ENCODE data around the gene ORAI1.
"Not testable (repeated sequence)": the region's sequence is repeated elsewhere in the genome, so short reads cannot be mapped to it uniquely, and the experiment has no call there.

DNA sequence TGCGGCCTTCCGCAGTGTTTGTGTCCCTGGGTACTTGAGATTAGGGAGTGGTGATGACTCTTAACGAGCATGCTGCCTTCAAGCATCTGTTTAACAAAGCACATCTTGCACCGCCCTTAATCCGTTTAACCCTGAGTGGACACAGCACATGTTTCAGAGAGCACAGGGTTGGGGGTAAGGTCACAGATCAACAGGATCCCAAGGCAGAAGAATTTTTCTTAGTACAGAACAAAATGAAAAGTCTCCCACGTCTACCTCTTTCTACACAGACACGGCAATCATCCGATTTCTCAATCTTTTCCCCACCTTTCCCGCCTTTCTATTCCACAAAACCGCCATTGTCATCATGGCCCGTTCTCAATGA lies 7.5 kb downstream of the ORAI1 start:
- TF ChIP-seq, protein P1, sequence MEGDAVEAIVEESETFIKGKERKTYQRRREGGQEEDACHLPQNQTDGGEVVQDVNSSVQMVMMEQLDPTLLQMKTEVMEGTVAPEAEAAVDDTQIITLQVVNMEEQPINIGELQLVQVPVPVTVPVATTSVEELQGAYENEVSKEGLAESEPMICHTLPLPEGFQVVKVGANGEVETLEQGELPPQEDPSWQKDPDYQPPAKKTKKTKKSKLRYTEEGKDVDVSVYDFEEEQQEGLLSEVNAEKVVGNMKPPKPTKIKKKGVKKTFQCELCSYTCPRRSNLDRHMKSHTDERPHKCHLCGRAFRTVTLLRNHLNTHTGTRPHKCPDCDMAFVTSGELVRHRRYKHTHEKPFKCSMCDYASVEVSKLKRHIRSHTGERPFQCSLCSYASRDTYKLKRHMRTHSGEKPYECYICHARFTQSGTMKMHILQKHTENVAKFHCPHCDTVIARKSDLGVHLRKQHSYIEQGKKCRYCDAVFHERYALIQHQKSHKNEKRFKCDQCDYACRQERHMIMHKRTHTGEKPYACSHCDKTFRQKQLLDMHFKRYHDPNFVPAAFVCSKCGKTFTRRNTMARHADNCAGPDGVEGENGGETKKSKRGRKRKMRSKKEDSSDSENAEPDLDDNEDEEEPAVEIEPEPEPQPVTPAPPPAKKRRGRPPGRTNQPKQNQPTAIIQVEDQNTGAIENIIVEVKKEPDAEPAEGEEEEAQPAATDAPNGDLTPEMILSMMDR (IDR thresholded peaks at IDR 0.05; ENCODE audit: poor library complexity): not testable (repeated sequence)
- not testable (repeated sequence) for TF ChIP-seq EZH2 (IDR thresholded peaks at IDR 0.05; ENCODE audit: borderline replicate concordance)

Data from hepatocyte (in vitro differentiated cells).